Skin of body (tissue), 2 donors: ENCODE results near the gene MAP3K4. TPM values are rescaled to one million over a fixed set of nuclear protein-coding genes. Genes with fewer than 3 reads are reported as not detected.
"Not testable (repeated sequence)": the region's sequence is repeated elsewhere in the genome, so short reads cannot be mapped to it uniquely, and the experiment has no call there.

Experiments
- DNase-seq: peaks from one replicate; lab custom pipeline; 2025; lab: John Stamatoyannopoulos, UW
- total RNA-seq: library from RNA; depleted of rRNA; stranded (reverse); fragments of >200 nt; gene quantifications from one replicate; pipeline ENCODE4 v1.2.3, GENCODE V29; 2014

MAP3K4 gene
- total RNA-seq, 1 donor from 2014 or later, result 45.6 TPM

- no peak for DNase-seq
Measured at GRCh38 chr6:161116554-161116953, 125.0 kb downstream of the MAP3K4 start.

GRCh38 chr6:161117308-161117707, 125.7 kb downstream of the MAP3K4 start:
- DNase-seq, result no peak

- DNase-seq, result no peak
Measured at GRCh38 chr6:161117942-161118341, 126.4 kb downstream of the MAP3K4 start.

GRCh38 chr6:161123319-161123718, 131.8 kb downstream of the MAP3K4 start:
- not testable (repeated sequence) for DNase-seq

GRCh38 chr6:161125591-161125990, 134.0 kb downstream of the MAP3K4 start:
- no peak for DNase-seq

- no peak for DNase-seq
Measured at GRCh38 chr6:161127071-161127740, 135.6 kb downstream of the MAP3K4 start.

- no peak for DNase-seq
Measured at GRCh38 chr6:161128230-161128629, 136.7 kb downstream of the MAP3K4 start.

- DNase-seq, result no peak
Measured at GRCh38 chr6:161128680-161129196, 137.2 kb downstream of the MAP3K4 start.

GRCh38 chr6:161130541-161130940, 139.0 kb downstream of the MAP3K4 start:
- DNase-seq, result no peak

GRCh38 chr6:161130967-161131766, 139.6 kb downstream of the MAP3K4 start:
- DNase-seq, result no peak

- no peak for DNase-seq
Measured at GRCh38 chr6:161132384-161132783, 140.8 kb downstream of the MAP3K4 start.

GRCh38 chr6:161133963-161134362, 142.4 kb downstream of the MAP3K4 start:
- DNase-seq, result no peak

GRCh38 chr6:161134550-161135298, 143.2 kb downstream of the MAP3K4 start:
- DNase-seq, result no peak

GRCh38 chr6:161135695-161136591, 144.4 kb downstream of the MAP3K4 start:
- no peak for DNase-seq

GRCh38 chr6:161136655-161137054, 145.1 kb downstream of the MAP3K4 start:
- DNase-seq, result no peak

GRCh38 chr6:161137320-161137719, 145.8 kb downstream of the MAP3K4 start:
- no peak for DNase-seq

GRCh38 chr6:161137839-161138542, 146.4 kb downstream of the MAP3K4 start:
- no peak for DNase-seq

GRCh38 chr6:161138543-161139303, 147.2 kb downstream of the MAP3K4 start:
- DNase-seq, result no peak

- no peak for DNase-seq
Measured at GRCh38 chr6:161139304-161139765, 147.8 kb downstream of the MAP3K4 start.
